GM23248 (cell line): Measurements from ENCODE around the gene UQCRFS1.

Experiments used
- EZH2 ChIP-seq: fragments of 200-600 bp; sonication (generic); IDR thresholded peaks from 2 replicates; pipeline ENCODE4 v1.6.1; 2018; ENCODE audit warnings: antibody characterized with exemption, mild to moderate bottlenecking; ENCODE audit not compliant: insufficient read depth, poor library complexity, severe bottlenecking
- EZH2phosphoT487 ChIP-seq: fragments of 200-600 bp; sonication (generic); IDR thresholded peaks from 2 replicates; pipeline ENCODE4 v1.6.1; 2018; ENCODE audit warnings: antibody characterized with exemption, moderate library complexity, mild to moderate bottlenecking, low read depth; ENCODE audit not compliant: insufficient read depth

GRCh38 chr19:29255912-29256311 lies 43.0 kb upstream of the UQCRFS1 start:
- TF ChIP-seq EZH2 = no peak
- no peak for TF ChIP-seq EZH2phosphoT487
